ENCODE data around the gene PTPRM.

PTPRM gene

GRCh38 chr18:7908681-7909299 is 341.7 kb downstream of the PTPRM start:
- peak in 1 of 2 experiments; percentile 1 for DNase-seq

- no peak for DNase-seq
These were observed 347.9 kb downstream of the PTPRM start for GRCh38 chr18:7914834-7915670.

- no peak for DNase-seq
These were observed 351.6 kb downstream of the PTPRM start for GRCh38 chr18:7918701-7919100.

- no peak for DNase-seq
These were observed 352.4 kb downstream of the PTPRM start for GRCh38 chr18:7919565-7919964.

GRCh38 chr18:7921938-7922587 is 354.9 kb downstream of the PTPRM start:
- peak in 1 of 2 experiments; percentile 15 for DNase-seq

- DNase-seq: no peak
These were observed 356.0 kb downstream of the PTPRM start for GRCh38 chr18:7923105-7923504.

- DNase-seq: no peak
These were observed 357.5 kb downstream of the PTPRM start for GRCh38 chr18:7924616-7925015.

- DNase-seq: peak; percentile 77 to 85
These were observed 359.4 kb downstream of the PTPRM start for GRCh38 chr18:7926526-7926925.

GRCh38 chr18:7927119-7927518 is 360.0 kb downstream of the PTPRM start:
- DNase-seq: no peak

- DNase-seq: no peak
These were observed 364.6 kb downstream of the PTPRM start for GRCh38 chr18:7931763-7932162.

GRCh38 chr18:7937268-7937667 is 370.2 kb downstream of the PTPRM start:
- DNase-seq: no peak

GRCh38 chr18:7939521-7939920 is 372.4 kb downstream of the PTPRM start:
- no peak for DNase-seq

GRCh38 chr18:7940379-7940778 is 373.3 kb downstream of the PTPRM start:
- DNase-seq: no peak

- peak; percentile 57 to 66 for DNase-seq
These were observed 373.9 kb downstream of the PTPRM start for GRCh38 chr18:7940971-7941370.

GRCh38 chr18:7941533-7941932 is 374.4 kb downstream of the PTPRM start:
- DNase-seq: peak; percentile 92 to 97

- DNase-seq: peak in 1 of 2 experiments; percentile 7
These were observed 378.8 kb downstream of the PTPRM start for GRCh38 chr18:7945882-7946281.

GRCh38 chr18:7946734-7947377 is 379.7 kb downstream of the PTPRM start:
- peak; percentile 42 to 76 for DNase-seq

GRCh38 chr18:7950380-7951136 is 383.4 kb downstream of the PTPRM start:
- no peak for DNase-seq

- DNase-seq: no peak
These were observed 386.2 kb downstream of the PTPRM start for GRCh38 chr18:7953095-7953958.

- no peak for DNase-seq
These were observed 387.1 kb downstream of the PTPRM start for GRCh38 chr18:7954238-7954637.

- no peak for DNase-seq
These were observed 388.1 kb downstream of the PTPRM start for GRCh38 chr18:7955175-7955574.

GRCh38 chr18:7957297-7957696 is 390.2 kb downstream of the PTPRM start:
- DNase-seq: no peak

Measured in SHP77 (cell line).